ENCODE data around the gene TRAPPC2L.

Gene TRAPPC2L

DNA sequence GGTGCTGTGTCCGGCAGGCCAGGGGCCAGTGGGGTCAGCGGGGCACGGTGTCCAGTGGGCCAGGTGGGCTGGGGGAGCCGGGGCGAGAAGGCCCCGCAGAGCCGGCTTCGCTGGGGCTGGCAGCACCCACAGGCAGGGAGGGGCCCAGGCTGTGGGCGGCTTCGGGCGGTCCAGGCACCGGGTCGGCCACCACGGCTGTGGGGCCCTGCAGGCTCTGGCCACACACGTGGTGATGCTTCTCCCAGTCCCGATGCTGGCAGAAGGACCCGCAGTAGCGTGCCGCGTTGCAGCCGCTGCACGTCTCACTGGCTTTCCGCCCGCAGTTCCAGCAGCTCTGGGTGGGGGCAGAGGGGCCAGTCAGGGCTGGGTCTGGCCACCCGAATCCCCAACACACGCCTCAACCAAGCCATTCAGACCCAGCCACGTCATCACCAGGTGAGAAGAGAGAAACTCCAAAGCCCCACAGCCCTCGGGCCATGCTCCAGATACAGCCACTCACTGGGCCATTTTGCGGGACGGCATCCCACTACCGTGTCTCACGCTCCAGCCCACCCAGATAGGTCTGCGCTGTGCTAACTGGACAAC, 20.1 kb downstream of the TRAPPC2L start:
- DNase-seq (ENCODE audit: low read depth in 4 of 4, low spot score in 1 of 4), result no peak

GRCh38 chr16:88877564-88878289, 20.8 kb downstream of the TRAPPC2L start:
- no peak for DNase-seq (ENCODE audit: low read depth in 4 of 4, low spot score in 1 of 4)

DNA sequence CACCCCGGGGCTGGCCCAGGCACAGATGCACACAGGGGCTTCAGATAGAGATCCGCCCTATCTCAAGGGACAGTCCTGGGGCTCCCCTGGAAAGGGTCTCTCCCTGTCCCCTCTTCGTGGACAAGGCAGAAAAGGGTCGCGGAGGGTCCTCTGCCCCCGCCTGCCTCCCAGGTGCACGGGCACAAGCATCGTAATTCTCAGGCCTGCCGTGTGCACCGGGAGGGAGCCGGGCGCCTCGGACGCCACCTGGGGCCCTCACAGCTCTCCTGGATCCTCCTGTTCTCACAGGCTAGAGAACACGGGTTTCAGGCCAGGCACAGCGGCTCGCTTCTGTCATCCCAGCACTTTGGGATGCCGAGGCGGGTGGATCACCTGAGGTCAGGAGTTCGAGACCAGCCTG, 21.4 kb downstream of the TRAPPC2L start:
- DNase-seq (ENCODE audit: low read depth in 4 of 4, low spot score in 1 of 4), result no peak

GRCh38 chr16:88878967-88879787, 22.2 kb downstream of the TRAPPC2L start:
- no peak for DNase-seq (ENCODE audit: low read depth in 4 of 4, low spot score in 1 of 4)

DNA sequence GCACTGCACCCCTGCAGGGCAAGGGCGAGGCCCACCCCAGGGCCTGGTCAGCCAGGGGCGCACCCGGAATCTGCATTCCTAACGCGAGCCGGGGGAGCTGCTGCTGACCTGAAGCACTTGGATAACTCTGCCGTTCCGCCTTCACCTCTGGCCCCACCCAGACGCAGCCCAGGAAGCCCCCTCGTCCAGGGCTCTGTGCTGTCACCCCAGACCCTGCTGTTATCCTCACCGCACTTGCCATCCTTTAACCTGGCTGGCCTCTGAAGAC, 22.8 kb downstream of the TRAPPC2L start:
- no peak for DNase-seq (ENCODE audit: low read depth in 4 of 4, low spot score in 1 of 4)

DNA sequence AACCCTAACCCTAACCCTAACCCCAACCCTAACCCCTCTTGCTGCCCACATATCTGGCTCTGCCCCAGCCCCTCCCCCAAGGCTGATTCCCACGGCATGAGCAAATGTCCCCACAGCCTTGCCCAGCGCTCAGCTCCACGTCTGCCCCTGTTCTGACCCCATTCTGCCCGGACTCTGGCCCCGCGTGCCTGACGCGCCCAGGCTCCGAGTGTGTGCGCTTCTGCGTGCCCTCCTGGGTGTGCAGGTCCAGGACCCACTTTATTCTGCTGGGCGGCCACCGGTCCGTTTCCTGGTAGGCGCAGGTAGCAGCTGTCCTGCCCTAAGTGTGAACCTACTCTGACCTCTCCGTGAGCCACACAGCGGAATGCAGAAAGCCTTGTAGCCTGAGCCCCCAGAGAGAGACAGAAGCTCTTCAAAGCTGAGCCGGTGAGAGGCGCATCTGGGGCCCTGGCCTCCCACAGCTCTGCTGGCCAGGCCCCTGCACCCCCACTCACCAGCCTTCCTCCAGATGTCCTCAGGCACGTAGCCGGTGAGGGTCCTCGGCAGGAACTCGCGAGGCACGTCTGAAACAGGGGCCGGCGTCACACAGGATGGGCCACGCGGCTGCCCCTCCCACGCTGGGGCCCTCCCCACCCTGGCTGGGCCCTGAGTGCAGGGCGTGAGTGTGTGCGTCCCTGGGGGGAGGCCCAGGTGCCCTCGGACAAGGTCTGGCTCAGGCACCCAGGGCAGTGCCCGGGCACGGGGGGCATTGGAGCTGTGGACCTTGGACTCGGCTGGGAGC, 23.5 kb downstream of the TRAPPC2L start:
- no peak for DNase-seq (ENCODE audit: low read depth in 4 of 4, low spot score in 1 of 4)

DNA sequence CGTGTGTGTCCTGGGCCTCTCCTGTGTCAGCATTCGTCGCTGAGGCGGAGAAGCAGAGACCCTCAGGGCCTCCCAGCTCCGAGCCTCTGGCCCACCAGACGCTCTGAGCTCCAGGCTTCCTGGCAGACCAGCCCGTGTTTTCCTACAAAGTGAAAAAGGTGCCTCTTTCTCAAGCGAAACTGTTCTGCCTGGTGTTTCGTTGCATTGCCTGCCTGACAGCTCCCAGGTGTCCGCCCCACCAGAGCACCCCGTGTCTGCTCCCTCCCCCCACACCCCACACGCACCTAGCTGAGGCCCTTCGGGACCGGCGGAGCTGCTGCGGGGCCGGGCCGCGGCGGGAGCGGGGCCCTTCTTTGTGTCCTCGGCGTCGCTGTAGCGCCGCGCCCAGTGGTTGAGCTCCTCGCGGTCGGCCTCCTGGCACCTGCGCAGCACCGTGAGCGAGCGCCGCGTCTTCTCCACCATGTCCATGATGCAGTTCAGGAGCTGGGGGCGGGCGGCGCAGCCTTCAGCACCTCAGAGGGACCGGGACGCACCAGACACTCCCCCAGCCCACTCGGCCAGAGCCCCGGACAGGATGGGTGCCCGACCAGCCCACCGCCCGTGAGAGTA, 24.2 kb downstream of the TRAPPC2L start:
- no peak for DNase-seq (ENCODE audit: low read depth in 4 of 4, low spot score in 1 of 4)

GRCh38 chr16:88881675-88882357, 24.9 kb downstream of the TRAPPC2L start:
- DNase-seq (ENCODE audit: low read depth in 4 of 4, low spot score in 1 of 4), result no peak

DNA sequence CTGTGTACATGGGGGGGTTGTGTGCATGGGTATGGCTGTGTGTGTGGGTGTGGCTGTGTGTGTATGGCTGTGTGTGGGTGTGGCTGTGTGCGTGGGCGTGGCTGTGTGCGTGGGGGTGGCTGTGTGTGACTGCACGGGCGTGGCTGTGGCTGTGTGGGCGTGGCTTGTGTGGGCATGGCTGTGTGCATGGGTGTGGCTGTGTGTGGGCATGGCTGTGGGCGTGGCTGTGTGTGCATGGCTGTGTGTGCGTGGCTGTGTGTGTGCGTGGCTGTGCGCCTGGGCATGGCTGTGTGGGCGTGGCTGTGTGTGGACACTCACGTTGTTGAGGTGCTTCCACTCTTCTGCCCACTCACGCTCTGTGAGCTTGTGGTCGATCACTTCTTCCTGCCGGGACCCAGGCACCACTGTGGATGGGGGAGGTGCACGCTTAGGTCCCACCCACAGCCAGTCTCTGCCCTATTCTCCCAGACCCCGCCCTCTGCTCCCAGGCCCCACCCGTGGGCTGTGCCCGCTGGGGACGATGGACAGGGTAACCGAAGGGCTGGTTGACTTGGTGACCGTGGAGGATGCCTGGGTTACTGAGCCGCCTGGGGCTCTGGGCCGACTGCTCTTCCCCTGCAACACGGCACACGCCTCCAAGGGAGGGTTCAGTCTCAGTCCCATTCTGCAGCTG, 25.6 kb downstream of the TRAPPC2L start:
- no peak for DNase-seq (ENCODE audit: low read depth in 4 of 4, low spot score in 1 of 4)

- no peak for DNase-seq (ENCODE audit: low read depth in 4 of 4, low spot score in 1 of 4)
These were observed 26.4 kb downstream of the TRAPPC2L start for GRCh38 chr16:88883117-88883895.

DNA sequence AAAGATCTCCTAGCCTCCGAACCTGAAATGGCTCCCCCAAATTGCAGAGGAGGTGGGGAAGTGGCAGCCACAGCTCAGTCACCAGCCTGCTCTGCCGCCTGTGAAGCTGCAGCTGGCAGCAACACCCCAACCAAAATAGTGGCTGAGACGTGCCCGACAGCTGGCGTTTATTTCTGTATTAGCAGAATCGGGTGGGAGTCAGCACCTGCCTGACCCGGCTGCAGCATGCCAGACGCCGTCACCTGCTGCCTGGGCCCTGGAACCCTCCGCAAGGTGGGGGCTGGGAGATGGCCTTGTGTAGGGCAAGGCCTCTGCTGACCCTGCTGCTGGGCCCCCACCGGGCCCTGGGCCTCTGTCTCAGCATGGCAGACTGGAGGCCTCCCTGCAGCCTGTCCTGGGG, 27.0 kb downstream of the TRAPPC2L start:
- no peak for DNase-seq (ENCODE audit: low read depth in 4 of 4, low spot score in 1 of 4)

DNA sequence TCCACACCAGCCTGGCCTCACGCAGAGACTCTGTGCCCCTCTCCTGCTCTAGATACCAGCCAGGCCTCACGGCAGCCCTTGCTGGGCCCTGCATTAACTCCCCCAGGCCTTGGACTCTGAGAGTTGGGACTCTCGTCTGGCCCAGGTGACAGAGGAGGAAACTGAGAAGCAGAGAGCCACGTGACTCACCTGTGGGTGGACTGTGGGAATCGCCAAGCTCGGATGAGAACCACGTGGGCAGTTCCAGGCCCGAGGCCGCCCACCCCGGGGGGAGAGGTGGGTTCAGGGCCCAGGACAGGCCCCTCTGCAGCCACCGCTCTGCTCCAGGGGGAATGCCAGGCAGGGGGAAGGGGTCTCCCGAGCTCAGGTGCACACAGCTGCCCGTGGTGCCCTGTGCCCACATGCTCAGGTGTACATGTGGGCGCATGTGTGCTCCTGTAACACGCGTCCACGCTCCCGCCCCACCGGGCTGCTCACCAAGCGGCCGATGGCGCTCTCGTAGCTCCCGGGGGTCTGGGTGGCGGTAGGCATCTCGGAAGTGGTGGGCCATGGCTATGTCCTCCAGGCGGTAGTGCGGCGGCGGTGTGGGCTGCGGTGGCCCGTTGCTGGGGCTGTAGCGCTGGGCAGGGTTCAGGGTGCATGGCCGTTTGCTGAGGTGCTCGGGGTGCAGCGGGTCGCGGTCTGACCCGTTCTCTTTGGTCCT, 27.8 kb downstream of the TRAPPC2L start:
- DNase-seq (ENCODE audit: low read depth in 4 of 4, low spot score in 1 of 4), result no peak

GRCh38 chr16:88885693-88886280, 28.9 kb downstream of the TRAPPC2L start:
- DNase-seq (ENCODE audit: low read depth in 4 of 4, low spot score in 1 of 4), result no peak

GRCh38 chr16:88886420-88886844, 29.5 kb downstream of the TRAPPC2L start:
- DNase-seq (ENCODE audit: low read depth in 4 of 4, low spot score in 1 of 4), result no peak

GRCh38 chr16:88886845-88887521, 30.1 kb downstream of the TRAPPC2L start:
- DNase-seq (ENCODE audit: low read depth in 4 of 4, low spot score in 1 of 4), result no peak

- DNase-seq (ENCODE audit: low read depth in 4 of 4, low spot score in 1 of 4), result no peak
These were observed 31.1 kb downstream of the TRAPPC2L start for GRCh38 chr16:88888057-88888456.

DNA sequence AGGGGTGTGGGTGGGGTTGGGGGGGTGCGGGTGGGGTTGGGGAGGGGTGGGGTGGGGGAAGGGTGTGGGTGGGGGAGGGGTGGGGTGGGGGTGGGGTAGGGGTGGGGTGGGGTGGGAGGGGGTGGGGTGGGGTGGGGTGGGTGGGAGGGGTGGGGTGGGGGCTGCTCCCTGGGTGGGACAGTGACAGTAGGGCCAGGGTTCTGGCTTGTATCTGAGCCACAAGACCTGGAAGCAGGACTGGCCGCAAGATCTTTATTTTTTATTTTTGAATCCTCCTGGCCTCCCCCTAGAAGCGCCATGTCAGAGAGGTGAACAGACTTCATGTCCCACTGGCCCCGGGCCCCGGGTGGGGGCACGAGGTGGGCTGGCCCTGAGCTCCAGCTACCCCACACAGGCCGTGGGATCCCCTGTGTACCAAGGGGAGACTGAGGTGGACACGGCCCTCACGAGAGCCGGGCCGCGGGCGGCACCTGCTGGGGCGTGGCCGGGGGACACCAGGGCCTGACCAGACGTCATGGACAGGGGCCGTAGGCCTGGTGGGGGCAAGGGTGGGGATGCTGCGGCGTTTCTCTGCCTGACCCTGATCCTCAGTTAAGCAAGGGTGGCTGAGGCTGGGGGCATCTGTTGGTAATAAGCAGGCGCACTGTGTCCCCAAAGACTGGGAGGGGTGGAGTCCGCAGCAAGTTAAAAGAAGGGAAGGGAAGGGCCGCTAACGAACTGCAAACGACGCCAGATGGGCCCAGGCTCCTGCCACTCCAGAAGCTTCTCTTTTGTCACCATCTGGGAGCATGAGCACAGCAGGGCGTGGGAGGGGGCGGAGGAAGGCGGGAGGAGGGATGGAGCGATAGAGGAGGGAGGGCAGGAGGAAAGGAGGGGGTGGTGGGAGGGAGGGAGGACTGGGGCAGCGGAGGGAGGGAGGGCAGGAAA, 31.8 kb downstream of the TRAPPC2L start:
- DNase-seq (ENCODE audit: low read depth in 4 of 4, low spot score in 1 of 4), result no peak

Measured in stimulated activated CD4-positive, alpha-beta T cell treated with anti-CD3 and anti-CD28 coated beads, Interleukin-1b, Interleukin-23, amount 100 ng/mL, for 24 hours (primary cell).